Fibroblast of lung (primary cell): ENCODE data around the gene GPR152. TPM values are rescaled to one million over a fixed set of nuclear protein-coding genes. Genes with fewer than 3 reads are reported as not detected.

Experiments
- DNase-seq, 2 donors: peaks; one replicate each; pipeline versions ENCODE4 v3.0.0 to v3.0.0-alpha.2; 2010; ENCODE audit warnings: low read depth in 2 of 2
- H2AFZ ChIP-seq: 2 replicates; pipeline ENCODE4 v1.5.1; 2012; ENCODE audit warnings: low read length, control low read depth, inconsistent platforms
- H3K27ac ChIP-seq: 2 replicates; pipeline ENCODE4 v1.5.1; 2011; ENCODE audit warnings: low read length, control low read depth; ENCODE audit not compliant: insufficient read depth
- H3K27me3 ChIP-seq: 2 replicates; pipeline ENCODE4 v1.5.1; 2011; ENCODE audit warnings: mild to moderate bottlenecking, low read length; ENCODE audit not compliant: control insufficient read depth, insufficient read depth
- H3K36me3 ChIP-seq: 2 replicates; pipeline ENCODE4 v1.5.1; 2011; ENCODE audit warnings: low read length; ENCODE audit not compliant: control insufficient read depth, insufficient read depth
- H3K4me1 ChIP-seq: 2 replicates; pipeline ENCODE4 v1.5.1; 2011; ENCODE audit warnings: low read length; ENCODE audit not compliant: control insufficient read depth, insufficient read depth; ENCODE audit errors: extremely low read depth
- H3K4me2 ChIP-seq: 2 replicates; pipeline ENCODE4 v1.5.1; 2011; ENCODE audit warnings: low read length, control low read depth; ENCODE audit not compliant: insufficient read depth; ENCODE audit errors: extremely low read depth
- H3K4me3 ChIP-seq, 4 experiments: fragments of 200-600 bp in 1 of 4; sonication (generic) in 1 of 4; replicated peaks in 1 of 4; 2 replicates each; pipeline ENCODE4 v1.5.1; 2011 to 2016; ENCODE audit warnings: low read length in 4 of 4, low read depth in 3 of 4, mild to moderate bottlenecking in 3 of 4, control low read depth in 2 of 4, inconsistent platforms in 1 of 4, mixed read lengths in 1 of 4; ENCODE audit not compliant: insufficient read depth in 1 of 4; ENCODE audit errors: control extremely low read depth in 1 of 4
- H3K79me2 ChIP-seq: 2 replicates; pipeline ENCODE4 v1.5.1; 2012; ENCODE audit warnings: mild to moderate bottlenecking, low read length, inconsistent platforms; ENCODE audit not compliant: control insufficient read depth, insufficient read depth
- H3K9ac ChIP-seq: 2 replicates; pipeline ENCODE4 v1.5.1; 2011; ENCODE audit warnings: mild to moderate bottlenecking, low read length, control low read depth; ENCODE audit not compliant: insufficient read depth
- H3K9me3 ChIP-seq: 2 replicates; pipeline ENCODE4 v1.5.1; 2012; ENCODE audit warnings: low read depth, low read length; ENCODE audit not compliant: control insufficient read depth, insufficient read depth
- H4K20me1 ChIP-seq: 2 replicates; pipeline ENCODE4 v1.5.1; 2011; ENCODE audit warnings: low read length; ENCODE audit not compliant: control insufficient read depth, insufficient read depth; ENCODE audit errors: extremely low read depth
- CTCF ChIP-seq, 2 donors: IDR thresholded peaks in 1 of 2; conservative IDR thresholded peaks in 1 of 2; 1 replicate in 1 of 2; 2 replicates in 1 of 2; pipeline ENCODE4 v1.5.1; 2011 to 2012; ENCODE audit warnings: low read length in 2 of 2, control low read depth in 1 of 2, inconsistent platforms in 1 of 2, low read depth in 1 of 2, mild to moderate bottlenecking in 1 of 2
- EZH2 ChIP-seq: IDR thresholded peaks from 2 replicates; pipeline ENCODE4 v1.5.1; 2012; ENCODE audit warnings: low read length, control low read depth, mild to moderate bottlenecking; ENCODE audit errors: missing control alignments
- polyA plus RNA-seq, 2 donors: library from polyadenylated mRNA; depleted of rRNA in 1 of 2; stranded (reverse) in 1 of 2; unstranded in 1 of 2; fragments of >200 nt; gene quantifications; 2 replicates each; pipeline ENCODE4 v1.2.1, GENCODE V29; 2011 to 2012; ENCODE audit warnings: missing spikeins in 1 of 2
- total RNA-seq: library from RNA; depleted of rRNA; stranded (reverse); fragments of >200 nt; gene quantifications from 2 replicates; pipeline ENCODE4 v1.2.1, GENCODE V29; 2014

The GPR152 gene
- total and polyA plus RNA-seq, 2 donors (not counting 1 experiment from before 2014, with no cell fraction given): not detected

GRCh38 chr11:67420646-67421429, 31.7 kb downstream of the GPR152 start:
- H3K27me3 ChIP-seq: no peaks in the 10 kb centered on the region
- H2AFZ ChIP-seq: peak overlapping the region; percentile 59
- DNase-seq: peak; percentile 82 to 84
- no peaks in the 10 kb centered on the region for H3K36me3 ChIP-seq
- peak overlapping the region; percentile 69 for H3K9ac ChIP-seq
- peaks cover 5% of the 10 kb centered on the region for H3K4me1 ChIP-seq
- no peaks in the 10 kb centered on the region for H3K79me2 ChIP-seq
- H4K20me1 ChIP-seq: no peaks in the 10 kb centered on the region
- H3K9me3 ChIP-seq: no peaks in the 10 kb centered on the region
- peak overlapping the region; percentile 85 for H3K4me2 ChIP-seq
- H3K4me3 ChIP-seq: peak overlapping the region in 2 of 4 experiments; percentile 47 to 55
- peak overlapping the region; percentile 27 for H3K27ac ChIP-seq
- TF ChIP-seq CTCF (conservative IDR thresholded peaks at IDR 0.05 in 1 of 2, IDR thresholded peaks at IDR 0.05 in 1 of 2; ENCODE audit: low read depth in 1 of 2, low read length in 2 of 2): no peak
- TF ChIP-seq EZH2: no peak

- DNase-seq: no peak
- Histone ChIP-seq H3K27me3 (peaks cover 1% of the 10 kb centered on the region), H3K79me2 (no peaks in the 10 kb centered on the region), H2AFZ (peak overlapping the region; percentile 59), H3K4me1 (peaks cover 5% of the 10 kb centered on the region), H3K9ac (peak overlapping the region; percentile 69), H3K9me3 (no peaks in the 10 kb centered on the region), H3K4me2 (peak overlapping the region; percentile 85), H3K36me3 (no peaks in the 10 kb centered on the region), H4K20me1 (no peaks in the 10 kb centered on the region), H3K27ac (peak overlapping the region; percentile 27), H3K4me3 (peak overlapping the region in 3 of 4 experiments; percentile 27 to 55 (median 47))
- no peak for TF ChIP-seq EZH2
- no peak for TF ChIP-seq CTCF (conservative IDR thresholded peaks at IDR 0.05 in 1 of 2, IDR thresholded peaks at IDR 0.05 in 1 of 2; ENCODE audit: low read depth in 1 of 2, low read length in 2 of 2)
Observed at GRCh38 chr11:67420147-67420645, 32.3 kb downstream of the GPR152 start.

GRCh38 chr11:67419325-67420049, 33.0 kb downstream of the GPR152 start:
- no peak overlapping the region for H3K4me2 ChIP-seq
- peaks cover 8% of the 10 kb centered on the region for H3K27me3 ChIP-seq
- peaks cover 5% of the 10 kb centered on the region for H3K4me1 ChIP-seq
- TF ChIP-seq CTCF (conservative IDR thresholded peaks at IDR 0.05 in 1 of 2, IDR thresholded peaks at IDR 0.05 in 1 of 2; ENCODE audit: low read depth in 1 of 2, low read length in 2 of 2) (no peak), EZH2 (no peak)
- H3K79me2 ChIP-seq: no peaks in the 10 kb centered on the region
- no peak overlapping the region for H3K27ac ChIP-seq
- no peak overlapping the region for H3K4me3 ChIP-seq
- H3K9me3 ChIP-seq: no peaks in the 10 kb centered on the region
- no peak overlapping the region for H3K9ac ChIP-seq
- DNase-seq: no peak
- no peak overlapping the region for H2AFZ ChIP-seq
- H4K20me1 ChIP-seq: no peaks in the 10 kb centered on the region
- H3K36me3 ChIP-seq: no peaks in the 10 kb centered on the region
